ENCODE results near the gene CPT1B.

- TF ChIP-seq CTCF (IDR thresholded peaks at IDR 0.05) = no peak
- no peak for TF ChIP-seq POLR2A (IDR thresholded peaks at IDR 0.05; ENCODE audit: low read depth)
- no peak for TF ChIP-seq POLR2AphosphoS5 (IDR thresholded peaks at IDR 0.05)
- TF ChIP-seq EP300 (IDR thresholded peaks at IDR 0.05) = no peak
Measured at GRCh38 chr22:50548921-50549790, 29.1 kb downstream of the CPT1B start.

Data from esophagus muscularis mucosa (tissue), 4 donors.